ENCODE measurements around the gene ZNF573.

- no peak for TF ChIP-seq CTCF (IDR thresholded peaks at IDR 0.05; ENCODE audit: low read depth, low read length)
- no peak for TF ChIP-seq POLR2A (IDR thresholded peaks at IDR 0.05; ENCODE audit: extremely low read depth, insufficient read length)
These were observed 34.0 kb upstream of the ZNF573 start for GRCh38 chr19:37813340-37813739.

All from NB4 (cell line).